A549 (cell line): Measurements from ENCODE around the gene MRPL36. TPM values are rescaled to one million over a fixed set of nuclear protein-coding genes. Genes with fewer than 3 reads are reported as not detected.

Experiments used
- ATAC-seq, 2 experiments: fragments of 200-7000 bp in 1 of 2; fragments of >200 bp in 1 of 2; cut with Nextera tagmentation in 1 of 2; cut with Tn5 transposase in 1 of 2; 3 replicates each; pipeline versions ENCODE4 v1.8.0 to v1.9.1; 2018 to 2020; ENCODE audit warnings: mild to moderate bottlenecking in 1 of 2, moderate library complexity in 1 of 2
- CTCF ChIA-PET: fragments of 300-600 bp; sonication (Branson Sonifier 250); formaldehyde crosslinking; extraction: SDS; loops from one replicate; lab custom pipeline; 2021; ENCODE audit warnings: antibody characterized with exemption, inconsistent platforms; lab: Yijun Ruan, JAX
- POLR2A ChIA-PET: fragments of 350-600 bp; formaldehyde crosslinking; extraction: SDS; loops from one replicate; lab custom pipeline; 2021; ENCODE audit warnings: antibody characterized with exemption, inconsistent platforms; lab: Yijun Ruan, JAX
- DNase-seq, 2 experiments: peaks; one replicate each; pipeline versions ENCODE4 v3.0.0 to v3.0.0-alpha.2; 2011 to 2016; ENCODE audit warnings: low read depth in 1 of 2, low spot score in 1 of 2
- FAIRE-seq: peaks from 2 replicates; lab custom pipeline; 2011; peaks lifted over from hg19 to GRCh38; lab: Jason Lieb, UNC
- H3K27ac ChIP-seq, 2 experiments: fragments of >200 bp; sonication (Bioruptor Twin); formaldehyde crosslinking; 3 replicates each; pipeline ENCODE4 v1.5.1; 2016 to 2017
- H3K4me1 ChIP-seq: fragments of >200 bp; sonication (Bioruptor Twin); formaldehyde crosslinking; 3 replicates; pipeline ENCODE4 v1.6.1; 2016
- H3K4me2 ChIP-seq: fragments of >200 bp; sonication (Bioruptor Twin); formaldehyde crosslinking; 3 replicates; pipeline ENCODE4 v1.6.1; 2016
- H3K4me3 ChIP-seq: fragments of >200 bp; sonication (Bioruptor Twin); formaldehyde crosslinking; 3 replicates; pipeline ENCODE4 v1.5.1; 2016
- H3K9me3 ChIP-seq: fragments of >200 bp; sonication (Bioruptor Twin); formaldehyde crosslinking; 3 replicates; pipeline ENCODE4 v1.6.1; 2016
- BHLHE40 ChIP-seq: IDR thresholded peaks from 2 replicates; pipeline ENCODE4 v1.6.1; 2012; ENCODE audit warnings: low read depth, low read length, inconsistent platforms
- CBX2 ChIP-seq: fragments of 200-600 bp; sonication (generic); IDR thresholded peaks from 2 replicates; pipeline ENCODE4 v1.6.1; 2016; ENCODE audit warnings: low read depth, mild to moderate bottlenecking, borderline replicate concordance
- CBX8 ChIP-seq: fragments of 200-600 bp; sonication (generic); IDR thresholded peaks from 2 replicates; pipeline ENCODE4 v1.6.1; 2016
- CHD4 ChIP-seq: fragments of 200-600 bp; sonication (generic); IDR thresholded peaks from 2 replicates; pipeline ENCODE4 v1.6.1; 2016; ENCODE audit warnings: antibody characterized with exemption, mild to moderate bottlenecking, borderline replicate concordance
- EHMT2 ChIP-seq: fragments of 200-600 bp; sonication (generic); IDR thresholded peaks from 2 replicates; pipeline ENCODE4 v1.6.1; 2016; ENCODE audit warnings: antibody characterized with exemption, low read depth, mild to moderate bottlenecking, moderate library complexity
- ESRRA ChIP-seq: fragments of 150-350 bp; IDR thresholded peaks from 2 replicates; pipeline ENCODE4 v1.6.1; 2014; ENCODE audit warnings: mild to moderate bottlenecking, low read length, borderline replicate concordance
- FOSL2 ChIP-seq, 2 experiments: fragments of 450-650 bp in 1 of 2; fragments of >200 bp in 1 of 2; sonication (Bioruptor Twin) in 1 of 2; formaldehyde crosslinking; IDR thresholded peaks; 2 replicates each; pipeline versions ENCODE4 v1.5.0 to v1.6.1; 2016 to 2020; ENCODE audit warnings: mild to moderate bottlenecking in 1 of 2, moderate library complexity in 1 of 2
- FOXS1 ChIP-seq: fragments of 250-450 bp; sonication (Bioruptor Pico); IDR thresholded peaks from 2 replicates; pipeline ENCODE4 v1.5.0; 2020; ENCODE audit warnings: mild to moderate bottlenecking, moderate library complexity
- HDAC2 ChIP-seq: fragments of 200-600 bp; sonication (generic); IDR thresholded peaks from 2 replicates; pipeline ENCODE4 v1.6.1; 2016
- HOXB13 ChIP-seq: fragments of 250-450 bp; sonication (Bioruptor Pico); IDR thresholded peaks from 2 replicates; pipeline ENCODE4 v1.5.0; 2020; ENCODE audit warnings: low read depth, mild to moderate bottlenecking, moderate library complexity
- MAFK ChIP-seq: fragments of 450-650 bp; IDR thresholded peaks from 2 replicates; pipeline ENCODE4 v1.6.1; 2014; ENCODE audit not compliant: partially characterized antibody
- MAZ ChIP-seq: fragments of 150-350 bp; IDR thresholded peaks from 2 replicates; pipeline ENCODE4 v1.6.1; 2014; ENCODE audit warnings: antibody characterized with exemption, low read depth, low read length, borderline replicate concordance
- MYC ChIP-seq: IDR thresholded peaks from 2 replicates; pipeline ENCODE4 v1.6.1; 2012; ENCODE audit warnings: mild to moderate bottlenecking, inconsistent platforms, low read length, improper control_type of control experiment, borderline replicate concordance
- POLR2A ChIP-seq: IDR thresholded peaks from 2 replicates; pipeline ENCODE4 v1.6.1; 2012; ENCODE audit warnings: mild to moderate bottlenecking, low read length
- RAD21 ChIP-seq, 2 experiments: fragments of >200 bp in 1 of 2; sonication (Bioruptor Twin) in 1 of 2; formaldehyde crosslinking in 1 of 2; IDR thresholded peaks in 1 of 2; conservative IDR thresholded peaks in 1 of 2; 2 replicates in 1 of 2; 3 replicates in 1 of 2; pipeline ENCODE4 v1.6.1; 2012 to 2018; ENCODE audit warnings: inconsistent platforms in 1 of 2
- TP53 ChIP-seq: fragments of 250-450 bp; sonication (Bioruptor Pico); IDR thresholded peaks from 2 replicates; pipeline ENCODE4 v1.5.0; 2021; ENCODE audit warnings: mild to moderate bottlenecking, moderate library complexity
- WGBS: methylation state at CpG from one replicate; pipeline ENCODE4 v1.1.6; 2017; ENCODE audit errors: missing lambda C conversion rate; 5-methylcytosine and 5-hydroxymethylcytosine counted together
- polyA plus RNA-seq, 4 experiments: library from polyadenylated mRNA; depleted of rRNA in 3 of 4; stranded (reverse); fragments of >200 nt; fragmentation: RNase III in 1 of 4; extraction: RNeasy Plus Mini Kit Qiagen cat#74134 plus additional on column Dnase treatment in 1 of 4; gene quantifications; 2 replicates in 3 of 4; 3 replicates in 1 of 4; pipeline ENCODE4 v1.2.3, GENCODE V29; 2011 to 2017
- TF ChIP-seq, protein P1 (sequence below): fragments of 150-350 bp; IDR thresholded peaks from 2 replicates; pipeline ENCODE4 v1.6.1; 2014; ENCODE audit warnings: low read depth, mild to moderate bottlenecking, low read length
- TF ChIP-seq, protein P2 (sequence below): fragments of >200 bp; sonication (Bioruptor Twin); formaldehyde crosslinking; IDR thresholded peaks from 2 replicates; pipeline ENCODE4 v1.6.1; 2016
- TF ChIP-seq, protein P3 (sequence below): fragments of 450-650 bp; IDR thresholded peaks from 2 replicates; pipeline ENCODE4 v1.6.1; 2014; ENCODE audit warnings: antibody characterized with exemption

MRPL36 gene
- polyA plus RNA-seq, 2 of the 4 experiments (the other 2 are of a cell fraction) = 114 to 127 TPM

DNA sequence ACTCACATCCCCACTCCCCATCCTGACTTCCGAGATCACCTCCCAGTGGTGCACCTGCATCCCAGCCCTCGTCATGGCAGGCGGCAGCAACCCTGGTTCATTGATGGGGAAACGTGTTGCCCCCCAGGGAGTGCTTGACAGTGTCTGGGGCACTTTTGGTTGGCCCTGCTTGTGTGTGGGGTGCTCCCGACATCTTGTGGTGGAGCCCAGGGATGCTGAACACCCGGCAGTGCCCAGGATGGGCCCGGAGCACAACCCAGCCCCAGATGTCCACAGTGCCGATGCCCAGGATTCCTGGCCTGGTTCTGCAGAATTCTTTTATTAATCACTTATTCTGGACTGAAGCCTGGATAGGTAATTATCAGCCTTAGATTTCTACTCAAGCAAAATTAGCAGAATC, 3.7 kb downstream of the MRPL36 start:
- H3K4me2 ChIP-seq = no peak overlapping the region
- CTCF ChIA-PET = no interaction called here
- no peak for FAIRE-seq
- no peaks in the 10 kb centered on the region for H3K9me3 ChIP-seq
- TF ChIP-seq CBX8 (no peak), FOXS1 (CRISPR knock-in tag) (no peak), FOSL2 (IDR thresholded peaks at IDR 0.05) (no peak), FOSL2 (CRISPR knock-in tag; IDR thresholded peaks at IDR 0.05) (no peak), TP53 (CRISPR knock-in tag) (no peak), BHLHE40 (no peak), ESRRA (no peak), RAD21 (conservative IDR thresholded peaks at IDR 0.05 in 1 of 2, IDR thresholded peaks at IDR 0.05 in 1 of 2) (no peak), HOXB13 (CRISPR knock-in tag) (no peak), POLR2A (no peak), MYC (no peak)
- TF ChIP-seq, protein P1, sequence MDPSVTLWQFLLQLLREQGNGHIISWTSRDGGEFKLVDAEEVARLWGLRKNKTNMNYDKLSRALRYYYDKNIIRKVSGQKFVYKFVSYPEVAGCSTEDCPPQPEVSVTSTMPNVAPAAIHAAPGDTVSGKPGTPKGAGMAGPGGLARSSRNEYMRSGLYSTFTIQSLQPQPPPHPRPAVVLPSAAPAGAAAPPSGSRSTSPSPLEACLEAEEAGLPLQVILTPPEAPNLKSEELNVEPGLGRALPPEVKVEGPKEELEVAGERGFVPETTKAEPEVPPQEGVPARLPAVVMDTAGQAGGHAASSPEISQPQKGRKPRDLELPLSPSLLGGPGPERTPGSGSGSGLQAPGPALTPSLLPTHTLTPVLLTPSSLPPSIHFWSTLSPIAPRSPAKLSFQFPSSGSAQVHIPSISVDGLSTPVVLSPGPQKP = no peak
- H3K27ac ChIP-seq = no peak overlapping the region
- no peak for DNase-seq
- 86% methylated on average over 8 of the region's 8 CpGs for WGBS
- peaks cover 3% of the 10 kb centered on the region; the same call in 2 of the 3 replicates for H3K4me1 ChIP-seq
- no peak overlapping the region for H3K4me3 ChIP-seq
- POLR2A ChIA-PET = no interaction called here
- no peak for ATAC-seq

DNA sequence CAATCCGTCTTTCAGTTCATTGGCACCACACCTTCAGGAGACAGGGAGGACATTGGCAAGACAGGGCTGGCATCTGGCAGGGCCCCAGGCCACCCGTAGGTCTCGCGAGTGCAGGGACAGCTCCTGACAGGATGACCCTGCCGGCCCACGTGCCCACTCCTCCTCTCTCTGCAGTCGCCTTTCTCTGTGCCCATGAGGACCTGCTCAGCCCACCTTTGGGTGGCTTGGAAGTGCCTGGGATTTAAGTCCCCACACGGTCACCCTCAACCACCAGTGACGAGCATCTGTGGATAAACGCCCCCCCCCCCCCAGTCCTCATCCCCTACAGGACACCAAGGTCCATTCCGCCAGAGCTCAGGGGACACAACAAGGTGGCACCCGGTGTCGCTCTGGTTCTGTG, 4.1 kb downstream of the MRPL36 start:
- H3K4me2 ChIP-seq = no peak overlapping the region
- no peak overlapping the region for H3K27ac ChIP-seq
- WGBS = 83% methylated on average over 12 of the region's 13 CpGs
- peaks cover 3% of the 10 kb centered on the region; the same call in 2 of the 3 replicates for H3K4me1 ChIP-seq
- DNase-seq (no peak), ATAC-seq (no peak), FAIRE-seq (no peak)
- ChIA-PET POLR2A (no interaction called here), CTCF (no interaction called here)
- no peak overlapping the region for H3K4me3 ChIP-seq
- H3K9me3 ChIP-seq = no peaks in the 10 kb centered on the region
- TF ChIP-seq MAFK = no peak
- no peak for TF ChIP-seq MYC
- TF ChIP-seq FOXS1 (CRISPR knock-in tag) = no peak
- TF ChIP-seq, protein P2, sequence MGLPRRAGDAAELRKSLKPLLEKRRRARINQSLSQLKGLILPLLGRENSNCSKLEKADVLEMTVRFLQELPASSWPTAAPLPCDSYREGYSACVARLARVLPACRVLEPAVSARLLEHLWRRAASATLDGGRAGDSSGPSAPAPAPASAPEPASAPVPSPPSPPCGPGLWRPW = no peak
- TF ChIP-seq, protein P3, sequence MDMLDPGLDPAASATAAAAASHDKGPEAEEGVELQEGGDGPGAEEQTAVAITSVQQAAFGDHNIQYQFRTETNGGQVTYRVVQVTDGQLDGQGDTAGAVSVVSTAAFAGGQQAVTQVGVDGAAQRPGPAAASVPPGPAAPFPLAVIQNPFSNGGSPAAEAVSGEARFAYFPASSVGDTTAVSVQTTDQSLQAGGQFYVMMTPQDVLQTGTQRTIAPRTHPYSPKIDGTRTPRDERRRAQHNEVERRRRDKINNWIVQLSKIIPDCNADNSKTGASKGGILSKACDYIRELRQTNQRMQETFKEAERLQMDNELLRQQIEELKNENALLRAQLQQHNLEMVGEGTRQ = no peak
- no peak for TF ChIP-seq MAZ
- no peak for TF ChIP-seq CHD4
- TF ChIP-seq EHMT2 = no peak

DNA sequence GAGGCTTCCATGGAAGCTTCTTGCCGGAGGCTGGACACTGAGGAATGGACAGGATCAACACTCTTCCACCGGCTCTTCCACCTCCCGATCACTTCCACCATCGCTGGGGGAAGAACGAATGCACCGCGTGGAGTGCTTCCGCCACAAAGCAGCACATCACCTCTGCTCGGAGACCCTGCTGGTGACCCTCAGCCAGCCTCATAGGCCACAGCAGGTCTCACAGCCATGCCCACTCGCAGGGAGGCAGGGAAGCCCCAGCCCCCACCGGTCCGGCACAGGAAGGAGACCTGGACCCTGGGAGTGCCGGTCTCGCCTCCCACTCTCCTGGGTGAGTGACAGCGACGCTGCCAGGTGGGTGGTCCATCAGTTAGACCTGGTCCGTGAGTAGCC, 4.7 kb downstream of the MRPL36 start:
- no peak for ATAC-seq
- ChIA-PET CTCF (no interaction called here), POLR2A (no interaction called here)
- no peak for DNase-seq
- Histone ChIP-seq H3K4me2 (no peak overlapping the region), H3K27ac (no peak overlapping the region), H3K9me3 (no peaks in the 10 kb centered on the region), H3K4me1 (peaks cover 3% of the 10 kb centered on the region; the same call in 2 of the 3 replicates), H3K4me3 (no peak overlapping the region)
- TF ChIP-seq TP53 (CRISPR knock-in tag) (no peak), HDAC2 (no peak), ESRRA (no peak), CBX2 (no peak)
- TF ChIP-seq, protein P1 = no peak
- 90% methylated on average over 17 of the region's 17 CpGs for WGBS
- FAIRE-seq = no peak
